ENCODE results near the gene VPS13A.
"Not testable (repeated sequence)": the region's sequence is repeated elsewhere in the genome, so short reads cannot be mapped to it uniquely, and the experiment has no call there.

The VPS13A gene

GRCh38 chr9:77188242-77188641 lies 10.9 kb downstream of the VPS13A start:
- DNase-seq, result no peak

GRCh38 chr9:77194423-77194822 lies 17.1 kb downstream of the VPS13A start:
- DNase-seq, result no peak

GRCh38 chr9:77210116-77210515 lies 32.8 kb downstream of the VPS13A start:
- no peak for DNase-seq

- no peak for DNase-seq
These were observed 34.2 kb downstream of the VPS13A start for GRCh38 chr9:77211561-77211960.

- DNase-seq, result no peak
These were observed 35.5 kb downstream of the VPS13A start for GRCh38 chr9:77212801-77213200.

- no peak for DNase-seq
These were observed 38.5 kb downstream of the VPS13A start for GRCh38 chr9:77215874-77216273.

GRCh38 chr9:77218612-77219011 lies 41.3 kb downstream of the VPS13A start:
- no peak for DNase-seq

GRCh38 chr9:77221431-77221830 lies 44.1 kb downstream of the VPS13A start:
- no peak for DNase-seq

- no peak for DNase-seq
These were observed 47.5 kb downstream of the VPS13A start for GRCh38 chr9:77224746-77225312.

GRCh38 chr9:77236693-77237092 lies 59.4 kb downstream of the VPS13A start:
- DNase-seq, result no peak

- no peak for DNase-seq
These were observed 60.6 kb downstream of the VPS13A start for GRCh38 chr9:77237896-77238295.

- no peak for DNase-seq
These were observed 73.7 kb downstream of the VPS13A start for GRCh38 chr9:77251050-77251449.

- no peak for DNase-seq
These were observed 79.9 kb downstream of the VPS13A start for GRCh38 chr9:77257275-77257674.

- no peak for DNase-seq
These were observed 84.3 kb downstream of the VPS13A start for GRCh38 chr9:77261605-77262004.

- DNase-seq, result not testable (repeated sequence)
These were observed 90.4 kb downstream of the VPS13A start for GRCh38 chr9:77267762-77268161.

- DNase-seq, result no peak
These were observed 93.8 kb downstream of the VPS13A start for GRCh38 chr9:77271023-77271690.

- no peak for DNase-seq
These were observed 99.5 kb downstream of the VPS13A start for GRCh38 chr9:77276799-77277198.

GRCh38 chr9:77277719-77278118 lies 100.4 kb downstream of the VPS13A start:
- no peak for DNase-seq

GRCh38 chr9:77283991-77284390 lies 106.7 kb downstream of the VPS13A start:
- no peak for DNase-seq

GRCh38 chr9:77284616-77285015 lies 107.3 kb downstream of the VPS13A start:
- DNase-seq, result no peak

GRCh38 chr9:77290373-77290772 lies 113.0 kb downstream of the VPS13A start:
- no peak for DNase-seq

- DNase-seq, result no peak
These were observed 114.4 kb downstream of the VPS13A start for GRCh38 chr9:77291714-77292113.

GRCh38 chr9:77293949-77294348 lies 116.6 kb downstream of the VPS13A start:
- DNase-seq, result no peak

- no peak for DNase-seq
These were observed 127.2 kb downstream of the VPS13A start for GRCh38 chr9:77304543-77304942.
